ENCODE measurements around the gene HSH2D.

HSH2D gene

DNA sequence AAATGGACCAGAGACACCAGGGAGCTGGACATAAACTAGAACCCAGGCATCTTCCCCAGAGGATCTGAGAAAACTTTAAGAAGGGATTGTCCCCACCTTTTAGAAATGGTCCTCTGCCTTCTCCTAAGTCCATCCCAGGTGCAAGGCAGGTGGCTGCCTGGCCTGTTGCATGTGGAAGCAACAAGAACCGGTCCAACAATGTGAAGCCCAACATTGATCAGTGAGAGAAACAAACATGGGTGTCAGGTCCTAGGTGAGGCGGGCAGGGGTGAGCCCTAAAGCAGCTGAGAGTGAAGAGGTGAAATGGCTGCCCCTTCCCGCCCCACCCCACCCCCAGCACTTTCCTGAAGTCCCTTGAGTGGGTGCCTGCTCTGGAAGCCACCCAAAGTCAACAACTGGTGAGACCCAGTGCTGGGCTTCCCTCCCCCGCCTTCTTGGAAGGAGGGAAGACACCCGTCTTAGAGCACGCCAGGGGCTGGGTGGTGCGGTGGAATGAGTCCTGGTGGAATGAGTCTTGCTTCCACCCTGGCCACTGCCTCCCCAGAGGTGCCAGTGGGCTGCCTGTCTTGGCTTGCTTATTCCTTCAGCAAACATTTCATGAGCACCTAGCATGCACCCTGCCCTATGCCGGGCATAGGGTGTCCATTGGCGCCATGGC lies 55.9 kb downstream of the HSH2D start:
- DNase-seq = no peak

GRCh38 chr19:16200038-16201010 lies 56.8 kb downstream of the HSH2D start:
- DNase-seq = no peak

DNA sequence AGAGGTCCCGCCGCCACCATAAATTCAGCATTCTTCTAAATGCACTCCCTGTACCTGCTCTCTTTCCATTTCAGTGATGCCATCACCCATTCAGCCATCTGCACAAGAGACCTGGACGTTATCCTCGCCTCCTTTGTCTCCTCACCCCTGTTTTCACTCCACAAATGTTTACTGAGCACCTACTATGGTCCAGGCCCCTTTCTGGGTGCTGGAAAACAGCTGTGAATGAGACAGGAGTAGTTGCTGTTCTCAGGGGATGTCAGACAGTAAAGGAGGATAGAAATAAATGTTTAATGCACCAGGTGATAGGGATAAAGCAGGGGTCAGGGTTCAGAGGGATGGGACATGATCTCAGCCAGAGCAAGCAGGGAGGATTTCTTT lies 57.5 kb downstream of the HSH2D start:
- no peak for DNase-seq

GRCh38 chr19:16202320-16203255 lies 59.1 kb downstream of the HSH2D start:
- DNase-seq = no peak

DNA sequence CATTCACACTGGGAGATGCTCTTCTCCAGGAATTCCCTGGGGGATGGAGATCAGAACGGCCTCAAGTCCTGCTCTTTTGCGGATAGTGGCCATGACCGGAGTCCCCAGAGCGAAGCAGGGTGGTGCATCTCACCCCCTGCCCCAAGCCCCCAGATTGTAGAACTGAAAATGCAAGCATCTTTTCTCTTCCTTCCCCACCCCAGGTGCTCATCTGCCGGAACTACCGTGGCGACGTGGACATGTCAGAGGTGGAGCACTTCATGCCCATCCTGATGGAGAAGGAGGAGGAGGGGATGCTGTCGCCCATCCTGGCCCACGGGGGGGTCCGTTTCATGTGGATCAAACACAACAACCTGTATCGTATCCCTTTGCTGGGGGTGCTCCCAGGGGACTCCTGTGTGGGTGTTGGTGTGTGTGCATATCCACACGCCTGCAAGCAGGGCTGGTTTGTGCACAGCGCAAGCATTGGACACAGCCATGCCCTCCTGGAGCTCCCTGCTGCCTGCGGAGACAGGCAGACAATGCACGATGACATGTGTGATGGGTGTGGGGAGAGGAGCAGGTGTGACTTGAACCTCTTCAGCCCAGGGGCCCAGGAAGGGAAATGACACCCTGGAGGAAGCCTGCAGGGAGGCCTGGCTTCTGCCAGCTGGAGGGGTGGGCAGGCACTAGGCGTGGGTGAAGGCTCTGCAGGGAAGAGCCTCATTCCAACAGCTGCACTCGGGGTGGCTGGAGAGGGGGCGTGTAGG lies 59.9 kb downstream of the HSH2D start:
- no peak for DNase-seq

DNA sequence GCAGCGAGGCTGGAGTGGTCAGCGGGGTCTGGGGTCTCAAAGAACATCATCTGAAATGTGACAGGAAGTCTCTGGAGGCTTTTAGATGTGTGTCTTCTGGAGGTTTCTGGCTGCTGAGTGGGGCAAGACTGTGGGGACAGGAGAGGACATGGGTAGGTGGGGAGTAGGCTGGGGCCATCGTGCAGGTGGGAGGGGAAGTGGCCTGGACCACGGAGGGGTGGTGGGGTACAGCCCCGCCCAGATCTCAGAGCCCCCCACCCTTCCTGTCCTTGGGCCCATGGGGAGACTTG lies 60.5 kb downstream of the HSH2D start:
- DNase-seq = no peak

- DNase-seq = no peak
Measured at GRCh38 chr19:16205205-16206045, 61.9 kb downstream of the HSH2D start.

DNA sequence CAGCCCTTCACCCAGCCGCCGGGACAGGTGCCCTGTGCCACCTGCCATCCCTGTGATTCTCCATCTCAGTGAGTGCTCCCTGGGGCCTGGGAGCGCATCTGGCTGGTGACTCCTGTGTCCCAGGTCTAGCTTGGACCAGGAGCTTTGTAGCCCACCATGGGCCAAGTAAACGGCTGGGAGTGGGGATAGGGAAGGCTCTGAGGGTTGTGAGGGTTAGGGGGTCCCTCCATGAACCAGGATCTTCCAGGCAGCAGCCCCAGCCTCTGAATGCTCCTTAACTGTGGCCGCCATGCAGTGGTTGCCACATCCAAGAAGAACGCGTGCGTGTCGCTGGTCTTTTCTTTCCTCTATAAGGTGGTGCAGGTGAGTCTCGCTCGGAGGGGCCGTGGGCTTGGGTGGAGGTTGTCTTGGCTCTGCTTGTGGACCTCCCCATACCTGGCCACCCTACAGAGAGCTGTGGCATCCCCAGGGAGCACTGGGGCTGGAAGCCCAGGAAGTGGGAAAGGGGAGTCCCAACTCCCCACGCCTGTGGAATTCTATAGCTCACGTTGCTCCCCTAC lies 62.6 kb downstream of the HSH2D start:
- no peak for DNase-seq

GRCh38 chr19:16206637-16207036 lies 63.2 kb downstream of the HSH2D start:
- no peak for DNase-seq

GRCh38 chr19:16207063-16207462 lies 63.6 kb downstream of the HSH2D start:
- no peak for DNase-seq

- DNase-seq = no peak
Measured at GRCh38 chr19:16207490-16208025, 64.1 kb downstream of the HSH2D start.

All from NCI-H1436 treated with DMSO at 0.1 percent for 48 hours (cell line).